ENCODE data around the gene CNTNAP5.

Gene CNTNAP5

GRCh38 chr2:124702777-124703176 is 677.7 kb downstream of the CNTNAP5 start:
- H3K9me3 ChIP-seq (replicated peaks in 1 of 11): peaks cover 0 to 4% (median 0%) of the 10 kb centered on the region in 11 experiments; a peak in 1 of 22 replicates
- no peak overlapping the region for H3K4me3 ChIP-seq
- no peak overlapping the region for H3K4me2 ChIP-seq
- no peak for TF ChIP-seq Cebpa-rat (IDR thresholded peaks at IDR 0.05)
- no peak overlapping the region for H3K27ac ChIP-seq
- H3K9ac ChIP-seq: no peak overlapping the region
- H3K27me3 ChIP-seq: no peaks in the 10 kb centered on the region
- no peaks in the 10 kb centered on the region for H4K20me1 ChIP-seq
- peaks cover 0 to 11% (median 5%) of the 10 kb centered on the region in 10 experiments; a peak in 9 of 20 replicates for H3K4me1 ChIP-seq
- H3K36me3 ChIP-seq: no peaks in the 10 kb centered on the region

- H3K27me3 ChIP-seq: no peaks in the 10 kb centered on the region
- no peak overlapping the region for H3K4me3 ChIP-seq
- H3K36me3 ChIP-seq: no peaks in the 10 kb centered on the region
- no peak overlapping the region for H3K4me2 ChIP-seq
- no peak overlapping the region for H3K9ac ChIP-seq
- peaks cover 0 to 4% (median 0%) of the 10 kb centered on the region in 11 experiments; a peak in 1 of 22 replicates for H3K9me3 ChIP-seq (replicated peaks in 1 of 11)
- no peak for TF ChIP-seq Cebpa-rat (IDR thresholded peaks at IDR 0.05)
- peaks cover 0 to 3% (median 1%) of the 10 kb centered on the region in 10 experiments; a peak in 8 of 20 replicates for H3K4me1 ChIP-seq
- H3K27ac ChIP-seq: no peak overlapping the region
- no peaks in the 10 kb centered on the region for H4K20me1 ChIP-seq
These were observed 679.2 kb downstream of the CNTNAP5 start for GRCh38 chr2:124704071-124704925.

DNA sequence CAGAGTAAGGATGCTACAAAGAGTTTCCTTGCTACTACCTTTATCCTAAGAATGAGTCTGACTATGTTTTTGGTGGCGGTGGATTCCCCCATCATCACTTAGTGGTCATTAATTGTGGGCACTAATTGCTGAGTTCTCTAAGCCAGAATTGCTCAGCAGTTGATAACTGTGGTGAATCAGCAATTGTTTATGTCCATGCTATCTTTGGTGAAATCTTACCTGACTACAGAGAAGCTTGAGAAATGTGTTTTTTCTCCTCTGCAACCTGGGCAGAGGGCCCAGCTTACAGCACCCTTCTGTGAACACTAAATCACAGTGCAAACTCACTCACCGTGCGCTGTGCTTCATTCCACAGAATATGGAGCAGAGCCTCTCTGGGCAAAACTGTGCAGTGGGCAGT is 683.6 kb downstream of the CNTNAP5 start:
- H4K20me1 ChIP-seq: no peaks in the 10 kb centered on the region
- H3K4me1 ChIP-seq: no peaks in the 10 kb centered on the region
- no peak overlapping the region for H3K27ac ChIP-seq
- no peaks in the 10 kb centered on the region for H3K27me3 ChIP-seq
- H3K4me2 ChIP-seq: no peak overlapping the region
- no peaks in the 10 kb centered on the region for H3K36me3 ChIP-seq
- H3K4me3 ChIP-seq: no peak overlapping the region
- no peak for TF ChIP-seq Cebpa-rat (IDR thresholded peaks at IDR 0.05)
- H3K9ac ChIP-seq: no peak overlapping the region
- H3K9me3 ChIP-seq (replicated peaks in 1 of 11): peaks cover 0 to 4% (median 0%) of the 10 kb centered on the region in 11 experiments; a peak in 1 of 22 replicates

DNA sequence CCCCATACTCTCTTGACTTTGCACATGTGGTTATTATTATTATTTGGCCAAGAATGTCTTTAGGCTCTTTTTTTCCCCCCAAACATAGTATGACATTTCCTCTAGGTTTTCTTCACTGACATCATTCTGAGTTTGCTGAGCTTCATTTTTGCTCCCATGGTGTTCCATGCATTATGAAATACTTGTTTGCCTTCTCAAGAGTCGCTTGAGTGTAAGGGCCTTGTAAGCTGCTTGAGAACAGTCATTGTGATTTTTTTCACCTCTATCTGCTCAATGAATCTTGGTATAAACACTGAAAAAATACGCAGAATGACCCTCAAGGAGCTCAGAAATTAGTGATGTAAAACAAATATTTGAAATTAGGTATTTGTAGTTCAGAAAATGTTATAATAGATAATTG is 688.9 kb downstream of the CNTNAP5 start:
- no peaks in the 10 kb centered on the region for H3K36me3 ChIP-seq
- H3K27ac ChIP-seq: no peak overlapping the region
- no peak overlapping the region for H3K4me3 ChIP-seq
- H3K27me3 ChIP-seq: no peaks in the 10 kb centered on the region
- H3K4me2 ChIP-seq: no peak overlapping the region
- H3K9me3 ChIP-seq (replicated peaks in 1 of 11): no peaks in the 10 kb centered on the region
- no peak overlapping the region for H3K9ac ChIP-seq
- TF ChIP-seq Cebpa-rat (IDR thresholded peaks at IDR 0.05): no peak
- H3K4me1 ChIP-seq: no peaks in the 10 kb centered on the region
- no peaks in the 10 kb centered on the region for H4K20me1 ChIP-seq

DNA sequence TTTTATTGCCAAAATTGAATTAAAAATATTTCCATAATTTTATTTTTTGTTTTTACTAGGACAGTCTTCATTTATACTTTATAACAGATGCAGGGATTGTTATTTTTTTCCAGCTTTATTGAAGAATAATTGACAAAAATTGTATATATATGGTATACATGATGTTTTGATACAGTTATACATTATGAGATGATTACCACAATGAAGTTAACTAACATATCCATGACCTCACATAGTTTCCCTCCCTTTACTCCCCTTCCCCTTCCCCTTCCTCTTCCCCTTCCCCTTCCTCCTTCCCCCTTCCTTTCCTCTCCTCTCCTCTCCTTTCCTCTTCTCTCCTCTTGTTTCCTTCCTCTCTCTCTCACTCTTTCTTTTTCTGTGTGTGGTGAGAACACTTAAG is 700.1 kb downstream of the CNTNAP5 start:
- no peak overlapping the region for H3K4me3 ChIP-seq
- H3K27me3 ChIP-seq: no peaks in the 10 kb centered on the region
- H3K9me3 ChIP-seq (replicated peaks in 1 of 11): no peaks in the 10 kb centered on the region
- H3K9ac ChIP-seq: no peak overlapping the region
- peaks cover 0 to 8% (median 4%) of the 10 kb centered on the region in 10 experiments; a peak in 11 of 20 replicates for H3K4me1 ChIP-seq
- H4K20me1 ChIP-seq: no peaks in the 10 kb centered on the region
- H3K36me3 ChIP-seq: no peaks in the 10 kb centered on the region
- no peak overlapping the region for H3K4me2 ChIP-seq
- no peak for TF ChIP-seq Cebpa-rat (IDR thresholded peaks at IDR 0.05)
- no peak overlapping the region for H3K27ac ChIP-seq

GRCh38 chr2:124740636-124741035 is 715.5 kb downstream of the CNTNAP5 start:
- Histone ChIP-seq H3K27ac (no peak overlapping the region), H3K4me3 (no peak overlapping the region), H3K9ac (no peak overlapping the region), H3K4me2 (no peak overlapping the region), H4K20me1 (no peaks in the 10 kb centered on the region), H3K27me3 (no peaks in the 10 kb centered on the region), H3K4me1 (peaks cover 0 to 10% (median 5%) of the 10 kb centered on the region in 10 experiments; a peak in 6 of 20 replicates), H3K36me3 (no peaks in the 10 kb centered on the region), H3K9me3 (replicated peaks in 1 of 11) (no peaks in the 10 kb centered on the region)
- no peak for TF ChIP-seq Cebpa-rat (IDR thresholded peaks at IDR 0.05)

- no peaks in the 10 kb centered on the region for H4K20me1 ChIP-seq
- no peak overlapping the region for H3K4me3 ChIP-seq
- H3K4me1 ChIP-seq: peaks cover 0 to 20% (median 0%) of the 10 kb centered on the region in 10 experiments; a peak in 6 of 20 replicates
- no peak overlapping the region for H3K4me2 ChIP-seq
- no peaks in the 10 kb centered on the region for H3K9me3 ChIP-seq (replicated peaks in 1 of 11)
- no peak for TF ChIP-seq Cebpa-rat (IDR thresholded peaks at IDR 0.05)
- no peak overlapping the region for H3K27ac ChIP-seq
- H3K36me3 ChIP-seq: no peaks in the 10 kb centered on the region
- no peaks in the 10 kb centered on the region for H3K27me3 ChIP-seq
- no peak overlapping the region for H3K9ac ChIP-seq
These were observed 728.8 kb downstream of the CNTNAP5 start for GRCh38 chr2:124753842-124754241.

DNA sequence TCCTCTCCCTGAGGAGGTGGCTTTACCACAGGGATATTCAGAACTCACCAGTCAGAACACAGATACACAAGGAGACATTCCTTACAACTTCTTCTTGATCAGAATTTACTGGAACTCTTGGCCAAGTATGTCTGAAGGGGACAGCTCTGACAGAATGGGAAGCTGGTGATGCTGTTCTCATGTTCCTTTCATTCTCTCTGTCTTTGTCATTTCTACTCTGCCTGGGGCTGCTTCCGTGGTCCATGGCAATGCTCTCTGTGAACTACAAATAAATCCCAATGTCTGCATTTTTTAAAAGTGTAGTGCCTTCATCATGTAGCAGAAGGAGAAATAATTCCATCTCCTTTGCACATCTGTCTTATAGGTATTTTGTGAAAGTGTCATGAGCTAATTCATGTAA is 730.3 kb downstream of the CNTNAP5 start:
- Histone ChIP-seq H3K27ac (no peak overlapping the region), H3K9ac (no peak overlapping the region), H3K9me3 (replicated peaks in 1 of 11) (no peaks in the 10 kb centered on the region), H4K20me1 (no peaks in the 10 kb centered on the region), H3K36me3 (no peaks in the 10 kb centered on the region), H3K4me2 (no peak overlapping the region), H3K4me3 (no peak overlapping the region), H3K27me3 (no peaks in the 10 kb centered on the region), H3K4me1 (peaks cover 0 to 20% (median 0%) of the 10 kb centered on the region in 10 experiments; a peak in 6 of 20 replicates)
- no peak for TF ChIP-seq Cebpa-rat (IDR thresholded peaks at IDR 0.05)

- Histone ChIP-seq H3K9ac (no peak overlapping the region), H3K9me3 (replicated peaks in 1 of 11) (no peaks in the 10 kb centered on the region), H3K4me1 (peaks cover 0 to 14% (median 0%) of the 10 kb centered on the region in 10 experiments; a peak in 6 of 20 replicates), H3K27ac (no peak overlapping the region), H3K4me2 (no peak overlapping the region), H4K20me1 (no peaks in the 10 kb centered on the region), H3K27me3 (no peaks in the 10 kb centered on the region), H3K4me3 (no peak overlapping the region), H3K36me3 (no peaks in the 10 kb centered on the region)
- no peak for TF ChIP-seq Cebpa-rat (IDR thresholded peaks at IDR 0.05)
These were observed 731.0 kb downstream of the CNTNAP5 start for GRCh38 chr2:124756048-124756447.

DNA sequence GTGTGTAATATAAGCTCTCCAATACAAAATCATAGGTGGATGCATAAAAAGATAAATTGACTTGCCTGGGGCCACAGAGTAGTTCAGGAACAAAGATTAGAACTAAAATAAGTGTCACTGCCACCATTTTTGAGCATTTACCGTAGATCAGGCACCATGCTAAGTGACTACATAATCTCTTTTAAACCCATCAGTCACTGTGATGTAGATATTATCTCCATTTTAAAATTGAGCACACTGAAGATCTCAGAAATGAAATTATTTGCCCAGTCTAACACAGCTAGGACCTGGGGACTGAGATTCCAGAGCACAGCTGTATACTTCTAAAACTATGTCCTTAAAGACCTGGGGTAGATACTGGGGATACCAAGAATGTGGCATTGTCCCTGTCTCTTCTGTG is 737.3 kb downstream of the CNTNAP5 start:
- H3K9ac ChIP-seq: no peak overlapping the region
- no peak overlapping the region for H3K27ac ChIP-seq
- H3K4me3 ChIP-seq: no peak overlapping the region
- no peaks in the 10 kb centered on the region for H3K27me3 ChIP-seq
- H3K4me2 ChIP-seq: no peak overlapping the region
- H3K36me3 ChIP-seq: no peaks in the 10 kb centered on the region
- H3K4me1 ChIP-seq: no peaks in the 10 kb centered on the region
- TF ChIP-seq Cebpa-rat (IDR thresholded peaks at IDR 0.05): no peak
- no peaks in the 10 kb centered on the region for H3K9me3 ChIP-seq (replicated peaks in 1 of 11)
- H4K20me1 ChIP-seq: no peaks in the 10 kb centered on the region
